Measurements from ENCODE around the gene MRI1.
"Not testable (repeated sequence)": the region's sequence is repeated elsewhere in the genome, so short reads cannot be mapped to it uniquely, and the experiment has no call there.

MRI1 gene

DNA sequence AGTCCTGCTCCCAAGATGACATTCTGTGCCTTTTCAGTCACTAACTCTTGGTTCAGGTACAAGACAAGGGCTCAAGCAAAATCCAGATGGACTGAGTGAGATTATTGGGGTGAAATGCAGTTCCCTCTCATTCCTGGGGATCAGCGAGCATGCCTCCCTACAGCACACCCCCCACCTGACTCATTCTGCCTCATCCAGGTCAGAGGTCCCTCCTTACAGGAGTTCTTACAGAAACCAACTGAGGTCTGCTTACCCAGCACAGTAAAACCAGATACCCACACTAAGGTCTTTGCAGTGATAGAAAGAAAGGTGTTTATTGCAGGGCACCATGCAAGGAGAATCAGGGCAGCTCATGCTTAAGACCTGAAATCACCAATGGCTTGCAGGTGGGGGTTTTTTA, 21.6 kb upstream of the MRI1 start:
- H3K4me3 Mint-ChIP-seq = no peak overlapping the region
- peaks cover 6% of the 10 kb centered on the region for H3K36me3 Mint-ChIP-seq (ENCODE audit: insufficient read depth)
- H3K27me3 Mint-ChIP-seq = no peaks in the 10 kb centered on the region
- DNase-seq (ENCODE audit: low spot score in 2 of 2) = no peak
- ATAC-seq (replicated peaks; ENCODE audit: extremely low read depth, poor library complexity, severe bottlenecking) = no peak
- H3K4me1 Mint-ChIP-seq = peaks cover 6% of the 10 kb centered on the region
- no peaks in the 10 kb centered on the region for H3K9me3 Mint-ChIP-seq
- no peak overlapping the region for H3K27ac Mint-ChIP-seq (ENCODE audit: low read depth)

DNA sequence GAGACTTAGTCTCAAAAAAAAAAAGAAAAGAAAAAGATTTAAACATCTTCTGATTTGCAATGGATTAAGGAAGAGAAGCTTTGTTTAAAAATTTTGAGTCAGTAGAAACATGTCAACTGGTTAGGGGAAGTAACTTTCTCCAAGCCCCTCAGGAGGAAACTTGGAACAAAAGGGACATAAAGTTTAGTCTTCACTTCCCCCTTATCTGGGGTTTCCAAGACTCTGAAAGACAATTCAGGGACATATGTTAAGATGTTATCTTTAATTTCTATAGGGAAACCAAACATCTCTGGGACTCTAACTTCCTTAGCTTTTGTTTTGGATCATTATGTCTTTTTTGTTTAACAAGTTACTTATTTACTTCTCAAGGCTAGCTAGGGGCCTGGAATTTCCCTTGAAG, 20.1 kb upstream of the MRI1 start:
- ATAC-seq (replicated peaks; ENCODE audit: extremely low read depth, poor library complexity, severe bottlenecking) = no peak
- H3K4me3 Mint-ChIP-seq = no peak overlapping the region
- H3K4me1 Mint-ChIP-seq = peaks cover 15% of the 10 kb centered on the region
- H3K9me3 Mint-ChIP-seq = no peaks in the 10 kb centered on the region
- H3K27ac Mint-ChIP-seq (ENCODE audit: low read depth) = no peak overlapping the region
- H3K36me3 Mint-ChIP-seq (ENCODE audit: insufficient read depth) = peaks cover 11% of the 10 kb centered on the region
- DNase-seq (ENCODE audit: low spot score in 2 of 2) = no peak
- no peaks in the 10 kb centered on the region for H3K27me3 Mint-ChIP-seq

DNA sequence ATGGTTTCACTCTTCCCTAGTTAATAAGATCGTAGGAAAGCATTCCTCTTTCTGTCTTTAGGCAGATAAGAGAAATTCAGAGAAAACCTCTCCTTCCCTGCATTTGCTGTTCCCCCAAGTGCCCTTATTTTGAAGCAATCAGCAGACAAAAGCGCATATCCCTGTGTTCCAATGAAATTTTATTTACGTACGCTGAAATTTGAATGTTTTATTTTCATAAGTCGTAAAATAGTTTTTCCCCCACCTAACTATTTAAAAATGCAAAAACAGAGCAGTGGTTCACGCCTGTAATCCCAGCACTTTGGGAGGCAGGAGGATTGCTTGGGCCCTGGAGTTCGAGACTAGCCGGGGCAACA, 17.2 kb upstream of the MRI1 start:
- Mint-ChIP-seq H3K4me1 (peaks cover 29% of the 10 kb centered on the region), H3K36me3 (ENCODE audit: insufficient read depth) (peaks cover 19% of the 10 kb centered on the region), H3K4me3 (peak overlapping the region; percentile 83), H3K27ac (ENCODE audit: low read depth) (peak overlapping the region; percentile 86), H3K9me3 (no peaks in the 10 kb centered on the region), H3K27me3 (no peaks in the 10 kb centered on the region)
- DNase-seq (ENCODE audit: low spot score in 2 of 2) (no peak), ATAC-seq (replicated peaks; ENCODE audit: extremely low read depth, poor library complexity, severe bottlenecking) (no peak)

DNA sequence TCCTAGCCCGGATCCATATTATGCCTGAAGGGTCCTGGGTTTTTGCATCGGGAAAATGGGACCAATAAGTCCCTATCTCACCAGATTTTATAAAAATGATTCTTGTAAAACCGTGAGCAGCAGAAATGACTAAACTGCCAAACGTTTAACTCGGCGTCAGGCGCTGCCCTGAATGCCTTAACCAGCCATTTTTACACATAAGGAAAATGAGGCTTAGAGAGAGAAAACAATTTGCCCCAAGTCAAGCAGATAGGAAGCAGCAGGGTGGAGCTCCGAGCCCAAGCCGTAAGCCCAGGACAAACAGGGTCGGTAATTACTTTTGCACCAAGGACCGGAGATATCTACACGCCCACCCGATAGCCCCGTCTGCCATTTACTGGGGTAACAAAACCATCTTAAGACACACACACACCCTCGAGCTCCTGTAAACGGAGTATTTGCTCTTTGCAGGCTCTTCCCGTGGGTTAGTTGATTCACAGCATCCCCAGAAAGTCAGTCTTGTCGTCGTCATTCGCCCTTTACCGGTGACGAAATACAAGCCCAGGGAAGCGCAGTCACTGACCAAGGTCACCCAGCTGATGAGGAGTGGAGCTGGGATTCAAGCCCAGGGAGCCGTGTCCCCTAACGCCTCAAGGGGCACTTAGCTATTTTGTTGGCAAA, 16.0 kb upstream of the MRI1 start:
- peak overlapping the region; percentile 83 for H3K4me3 Mint-ChIP-seq
- peaks cover 29% of the 10 kb centered on the region for H3K36me3 Mint-ChIP-seq (ENCODE audit: insufficient read depth)
- ATAC-seq (replicated peaks; ENCODE audit: extremely low read depth, poor library complexity, severe bottlenecking) (peak; percentile 34), DNase-seq (ENCODE audit: low spot score in 2 of 2) (no peak)
- H3K27ac Mint-ChIP-seq (ENCODE audit: low read depth) = peak overlapping the region; percentile 86
- peaks cover 29% of the 10 kb centered on the region for H3K4me1 Mint-ChIP-seq
- H3K9me3 Mint-ChIP-seq = no peaks in the 10 kb centered on the region
- no peaks in the 10 kb centered on the region for H3K27me3 Mint-ChIP-seq

DNA sequence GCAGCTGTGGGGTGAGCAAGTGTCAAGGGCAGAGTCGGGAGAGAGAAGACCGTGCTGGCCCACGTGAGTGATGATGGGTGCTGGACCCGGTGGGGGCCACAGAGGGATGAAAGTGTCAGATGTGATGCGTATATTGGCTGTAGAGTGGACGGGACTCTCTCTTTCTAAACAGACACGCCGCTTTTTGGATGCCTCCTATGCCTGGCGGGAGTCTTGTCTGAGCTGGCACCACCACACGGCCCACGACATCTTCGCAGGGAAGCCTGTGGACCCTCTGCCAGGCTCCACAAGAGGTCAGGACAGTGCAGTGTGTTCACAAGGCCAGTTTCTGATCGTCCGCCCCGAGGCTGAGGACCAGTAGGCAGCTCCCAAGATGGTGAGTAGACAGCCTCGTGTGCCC, 12.9 kb upstream of the MRI1 start:
- DNase-seq (ENCODE audit: low spot score in 2 of 2) = no peak
- no peak overlapping the region for H3K27ac Mint-ChIP-seq (ENCODE audit: low read depth)
- no peaks in the 10 kb centered on the region for H3K27me3 Mint-ChIP-seq
- H3K36me3 Mint-ChIP-seq (ENCODE audit: insufficient read depth) = peaks cover 52% of the 10 kb centered on the region
- H3K4me3 Mint-ChIP-seq = no peak overlapping the region
- no peaks in the 10 kb centered on the region for H3K9me3 Mint-ChIP-seq
- H3K4me1 Mint-ChIP-seq = peaks cover 29% of the 10 kb centered on the region
- no peak for ATAC-seq (replicated peaks; ENCODE audit: extremely low read depth, poor library complexity, severe bottlenecking)

DNA sequence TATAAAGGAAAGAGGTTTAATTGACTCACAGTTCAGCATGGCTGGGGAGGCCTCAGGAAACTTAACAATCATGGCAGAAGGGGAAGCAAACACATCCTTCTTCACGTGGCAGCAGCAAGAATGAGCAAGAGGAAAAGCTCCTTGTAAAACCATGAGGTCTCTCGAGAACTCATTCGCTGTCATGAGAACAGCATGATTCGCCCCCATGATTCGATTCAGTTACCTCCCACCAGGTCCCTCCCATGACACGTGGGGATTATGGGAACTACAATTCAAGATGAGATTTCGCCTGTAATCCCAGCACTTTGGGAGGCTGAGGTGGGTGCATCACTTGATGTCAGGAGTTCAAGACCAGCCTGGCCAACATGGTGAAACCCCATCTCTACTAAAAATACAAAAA, 10.7 kb upstream of the MRI1 start:
- H3K27ac Mint-ChIP-seq (ENCODE audit: low read depth); H3K4me3 Mint-ChIP-seq; DNase-seq (ENCODE audit: low spot score in 2 of 2); H3K9me3 Mint-ChIP-seq; ATAC-seq (replicated peaks; ENCODE audit: extremely low read depth, poor library complexity, severe bottlenecking); H3K27me3 Mint-ChIP-seq: not testable (repeated sequence)
- H3K4me1 Mint-ChIP-seq = peaks cover 23% of the 10 kb centered on the region
- H3K36me3 Mint-ChIP-seq (ENCODE audit: insufficient read depth) = peaks cover 60% of the 10 kb centered on the region

DNA sequence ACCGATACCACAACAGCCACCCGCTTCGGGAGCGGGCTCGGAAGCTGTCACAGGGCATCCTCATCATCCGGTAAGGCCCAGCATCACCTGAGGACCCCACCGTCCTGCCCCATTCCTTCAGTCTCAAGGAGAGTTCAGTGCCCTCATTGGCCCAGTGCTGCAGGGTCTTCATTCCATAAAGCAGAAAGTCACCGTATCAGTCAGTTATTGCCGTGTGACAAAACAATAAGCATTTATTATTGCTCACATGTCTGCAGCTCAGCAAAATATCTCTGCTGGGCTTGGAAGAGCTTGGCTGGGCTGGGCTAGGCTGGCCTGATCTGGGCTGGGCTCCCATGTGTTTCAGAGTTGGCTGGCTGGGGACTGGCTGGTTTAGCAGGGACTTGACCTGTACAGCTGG, 8.1 kb upstream of the MRI1 start:
- Mint-ChIP-seq H3K9me3 (no peaks in the 10 kb centered on the region), H3K4me3 (no peak overlapping the region), H3K4me1 (peaks cover 7% of the 10 kb centered on the region), H3K36me3 (ENCODE audit: insufficient read depth) (peaks cover 60% of the 10 kb centered on the region), H3K27ac (ENCODE audit: low read depth) (no peak overlapping the region), H3K27me3 (no peaks in the 10 kb centered on the region)
- DNase-seq (ENCODE audit: low spot score in 2 of 2) = no peak
- ATAC-seq (replicated peaks; ENCODE audit: extremely low read depth, poor library complexity, severe bottlenecking) = no peak

DNA sequence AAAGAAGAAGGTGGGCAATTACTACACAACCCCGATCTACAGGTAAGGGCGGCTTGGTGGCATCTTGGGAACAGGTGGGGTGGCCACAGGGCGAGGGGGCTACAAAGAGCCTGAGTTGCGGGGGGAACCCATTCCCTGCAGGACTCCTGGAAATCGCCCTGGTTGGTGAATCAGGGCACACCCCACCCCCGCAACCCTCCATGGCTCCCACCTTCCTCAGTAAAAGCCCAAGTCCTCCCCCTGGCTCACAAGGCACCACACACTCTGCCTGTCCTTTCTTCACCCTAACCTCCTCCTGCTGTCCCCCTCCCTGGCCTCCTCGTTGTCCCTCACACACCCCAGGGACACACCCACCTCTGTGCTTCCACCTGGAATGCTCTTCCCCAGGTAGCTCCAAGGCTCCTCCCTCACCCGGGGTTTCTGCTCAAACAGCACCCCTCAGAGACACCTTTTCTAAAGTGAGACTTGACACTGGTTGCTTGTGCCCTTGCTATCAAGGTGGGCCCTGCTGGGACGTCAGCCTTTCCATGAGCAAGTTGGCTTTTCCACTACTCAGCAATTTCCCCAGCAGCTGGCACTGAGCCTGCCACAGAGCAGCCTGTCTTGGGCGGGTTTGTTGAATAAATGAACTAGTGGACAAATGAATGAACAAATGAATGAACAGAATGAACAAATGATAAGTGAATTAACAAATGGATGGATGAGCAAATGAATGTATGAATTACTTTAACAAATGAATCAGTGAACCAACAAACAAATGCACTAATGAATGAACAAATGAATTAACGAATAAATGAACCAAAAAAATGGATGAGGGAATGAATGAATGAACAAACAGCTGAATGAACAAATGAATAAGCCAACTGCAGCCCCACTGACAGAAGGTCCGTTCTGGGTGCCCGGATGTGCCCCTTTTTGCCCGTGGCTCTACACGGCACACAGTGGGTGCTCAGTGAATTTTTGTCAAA, 6.2 kb upstream of the MRI1 start:
- ATAC-seq (replicated peaks; ENCODE audit: extremely low read depth, poor library complexity, severe bottlenecking) (no peak), DNase-seq (ENCODE audit: low spot score in 2 of 2) (no peak)
- Mint-ChIP-seq H3K27ac (ENCODE audit: low read depth) (no peak overlapping the region), H3K36me3 (ENCODE audit: insufficient read depth) (peaks cover 53% of the 10 kb centered on the region), H3K4me3 (no peak overlapping the region), H3K4me1 (peaks cover 5% of the 10 kb centered on the region), H3K27me3 (no peaks in the 10 kb centered on the region), H3K9me3 (no peaks in the 10 kb centered on the region)

DNA sequence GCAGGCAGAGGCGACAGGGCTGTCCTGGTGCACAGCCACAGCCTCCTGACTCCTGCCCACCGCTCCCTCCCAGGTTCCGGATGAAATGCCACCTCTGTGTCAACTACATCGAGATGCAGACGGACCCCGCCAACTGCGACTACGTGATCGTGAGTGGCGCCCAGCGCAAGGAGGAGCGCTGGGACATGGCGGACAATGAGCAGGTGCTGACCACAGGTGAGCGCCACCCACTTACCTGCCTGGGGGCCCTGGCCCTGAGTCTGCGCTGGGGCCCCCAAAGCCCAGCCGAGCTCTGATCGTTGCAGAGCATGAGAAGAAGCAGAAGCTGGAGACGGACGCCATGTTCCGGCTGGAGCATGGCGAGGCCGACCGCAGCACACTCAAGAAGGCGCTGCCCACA, 5.5 kb upstream of the MRI1 start:
- DNase-seq (ENCODE audit: low spot score in 2 of 2) (no peak), ATAC-seq (replicated peaks; ENCODE audit: extremely low read depth, poor library complexity, severe bottlenecking) (no peak)
- H3K4me3 Mint-ChIP-seq = no peak overlapping the region
- H3K9me3 Mint-ChIP-seq = no peaks in the 10 kb centered on the region
- no peak overlapping the region for H3K27ac Mint-ChIP-seq (ENCODE audit: low read depth)
- H3K4me1 Mint-ChIP-seq = peaks cover 5% of the 10 kb centered on the region
- peaks cover 46% of the 10 kb centered on the region for H3K36me3 Mint-ChIP-seq (ENCODE audit: insufficient read depth)
- no peaks in the 10 kb centered on the region for H3K27me3 Mint-ChIP-seq

DNA sequence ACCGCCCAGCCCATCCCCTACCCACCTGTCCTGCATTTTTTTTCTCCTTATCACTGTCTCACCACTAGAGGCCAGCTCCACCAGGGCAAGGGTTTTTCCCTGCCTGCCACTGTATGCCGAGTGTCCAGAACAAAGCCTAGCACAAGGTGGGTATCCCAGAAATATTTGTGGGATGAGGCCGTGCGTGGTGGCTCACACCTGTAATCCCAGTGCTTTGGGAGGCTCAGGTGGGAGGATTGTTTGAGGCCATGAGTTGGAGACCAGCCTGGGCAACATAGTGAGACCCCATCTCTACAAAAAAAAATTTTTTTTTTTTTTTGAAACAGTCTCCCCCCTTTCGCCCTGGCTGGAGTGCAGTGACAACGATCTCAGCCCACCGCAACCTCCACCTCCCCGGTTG, 2.9 kb upstream of the MRI1 start:
- DNase-seq (ENCODE audit: low spot score in 2 of 2) (no peak), ATAC-seq (replicated peaks; ENCODE audit: extremely low read depth, poor library complexity, severe bottlenecking) (no peak)
- Mint-ChIP-seq H3K4me1 (peaks cover 20% of the 10 kb centered on the region), H3K9me3 (no peaks in the 10 kb centered on the region), H3K27me3 (no peaks in the 10 kb centered on the region), H3K4me3 (no peak overlapping the region), H3K36me3 (ENCODE audit: insufficient read depth) (peaks cover 30% of the 10 kb centered on the region), H3K27ac (ENCODE audit: low read depth) (no peak overlapping the region)

DNA sequence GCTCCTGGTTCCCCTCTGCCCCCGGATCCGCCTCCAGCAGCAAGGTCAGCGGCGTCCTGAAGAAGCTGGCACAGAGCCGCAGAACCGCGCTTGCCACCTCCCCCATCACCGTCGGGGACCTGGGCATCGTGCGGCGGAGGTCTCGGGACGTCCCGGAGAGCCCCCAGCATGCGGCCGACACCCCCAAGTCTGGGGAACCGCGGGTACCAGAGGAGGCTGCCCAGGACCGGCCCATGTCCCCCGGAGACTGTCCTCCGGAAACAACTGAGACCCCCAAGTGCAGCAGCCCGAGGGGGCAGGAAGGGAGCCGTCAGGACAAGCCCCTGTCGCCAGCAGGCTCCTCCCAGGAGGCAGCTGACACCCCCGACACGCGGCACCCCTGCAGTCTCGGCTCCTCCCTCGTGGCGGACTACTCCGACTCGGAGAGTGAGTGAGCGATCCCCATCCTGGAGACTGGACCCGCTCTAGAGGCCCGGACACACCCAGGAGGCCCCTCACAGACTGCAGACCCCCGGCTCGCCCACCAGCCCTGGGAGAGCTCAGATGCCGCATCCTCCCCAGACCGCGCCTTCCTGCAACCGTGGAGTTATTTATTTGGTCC, 1.6 kb upstream of the MRI1 start:
- peak overlapping the region; percentile 88 for H3K4me3 Mint-ChIP-seq
- DNase-seq (ENCODE audit: low spot score in 2 of 2) = no peak
- peaks cover 23% of the 10 kb centered on the region for H3K36me3 Mint-ChIP-seq (ENCODE audit: insufficient read depth)
- H3K27ac Mint-ChIP-seq (ENCODE audit: low read depth) = no peak overlapping the region
- no peaks in the 10 kb centered on the region for H3K9me3 Mint-ChIP-seq
- ATAC-seq (replicated peaks; ENCODE audit: extremely low read depth, poor library complexity, severe bottlenecking) = no peak
- H3K4me1 Mint-ChIP-seq = peaks cover 20% of the 10 kb centered on the region
- H3K27me3 Mint-ChIP-seq = no peaks in the 10 kb centered on the region

DNA sequence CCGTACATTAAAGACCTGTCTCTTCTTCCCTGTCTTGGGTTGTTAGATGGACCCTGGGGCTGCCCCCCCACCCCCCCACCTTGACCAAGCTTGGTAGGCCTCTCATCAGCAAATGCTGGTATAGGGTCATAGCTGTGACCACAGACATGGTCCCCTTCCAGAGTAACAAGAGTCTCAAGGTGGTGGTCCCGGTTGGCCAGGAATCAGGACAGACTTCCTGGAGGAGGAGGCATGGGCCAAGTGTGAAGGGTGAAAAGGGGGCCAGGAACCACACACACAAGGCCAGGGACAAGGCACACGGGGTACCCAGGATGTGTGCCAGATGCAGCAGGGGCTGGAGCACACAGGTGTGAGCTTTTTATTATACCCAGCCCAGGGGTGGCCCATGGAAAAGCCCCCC, 1.1 kb upstream of the MRI1 start:
- ATAC-seq (replicated peaks; ENCODE audit: extremely low read depth, poor library complexity, severe bottlenecking) (no peak), DNase-seq (ENCODE audit: low spot score in 2 of 2) (no peak)
- no peak overlapping the region for H3K27ac Mint-ChIP-seq (ENCODE audit: low read depth)
- H3K4me1 Mint-ChIP-seq = peaks cover 17% of the 10 kb centered on the region
- H3K27me3 Mint-ChIP-seq = no peaks in the 10 kb centered on the region
- H3K4me3 Mint-ChIP-seq = peak overlapping the region; percentile 88
- peaks cover 24% of the 10 kb centered on the region for H3K36me3 Mint-ChIP-seq (ENCODE audit: insufficient read depth)
- H3K9me3 Mint-ChIP-seq = no peaks in the 10 kb centered on the region
